Kasumi-1 (cell line): Measurements from ENCODE around the gene MSX2.

Experiments
- DNase-seq, 2 experiments: peaks; one replicate each; lab custom pipeline; 2025; lab: John Stamatoyannopoulos, UW

Gene MSX2

GRCh38 chr5:174724484-174725260 lies at the start of gene MSX2:
Gene MSX2, plus strand, starts transcription at chr5:174724582. Its CDS starts 78 bp downstream, at chr5:174724660.
- DNase-seq = no peak

GRCh38 chr5:174675110-174675509 lies 49.3 kb upstream of the MSX2 start:
- DNase-seq = no peak

- no peak for DNase-seq
Measured at GRCh38 chr5:174675916-174676315, 48.5 kb upstream of the MSX2 start.

- no peak for DNase-seq
Measured at GRCh38 chr5:174678107-174678506, 46.3 kb upstream of the MSX2 start.

- DNase-seq = no peak
Measured at GRCh38 chr5:174680901-174681565, 43.3 kb upstream of the MSX2 start.

GRCh38 chr5:174687503-174687902 lies 36.9 kb upstream of the MSX2 start:
- no peak for DNase-seq

- DNase-seq = no peak
Measured at GRCh38 chr5:174688441-174689354, 35.7 kb upstream of the MSX2 start.

- DNase-seq = no peak
Measured at GRCh38 chr5:174690271-174690670, 34.1 kb upstream of the MSX2 start.

- no peak for DNase-seq
Measured at GRCh38 chr5:174692381-174692780, 32.0 kb upstream of the MSX2 start.

- no peak for DNase-seq
Measured at GRCh38 chr5:174692982-174693422, 31.4 kb upstream of the MSX2 start.

GRCh38 chr5:174693697-174694385 lies 30.5 kb upstream of the MSX2 start:
- no peak for DNase-seq

GRCh38 chr5:174694611-174695010 lies 29.8 kb upstream of the MSX2 start:
- no peak for DNase-seq

GRCh38 chr5:174698156-174698555 lies 26.2 kb upstream of the MSX2 start:
- DNase-seq = no peak

GRCh38 chr5:174699131-174699530 lies 25.3 kb upstream of the MSX2 start:
- no peak for DNase-seq

- DNase-seq = no peak
Measured at GRCh38 chr5:174706997-174707572, 17.3 kb upstream of the MSX2 start.

GRCh38 chr5:174707671-174708070 lies 16.7 kb upstream of the MSX2 start:
- DNase-seq = no peak

GRCh38 chr5:174708476-174709207 lies 15.7 kb upstream of the MSX2 start:
- DNase-seq = no peak

GRCh38 chr5:174714751-174715150 lies 9.6 kb upstream of the MSX2 start:
- no peak for DNase-seq

GRCh38 chr5:174715804-174716203 lies 8.6 kb upstream of the MSX2 start:
- DNase-seq = no peak

- no peak for DNase-seq
Measured at GRCh38 chr5:174717826-174718455, 6.4 kb upstream of the MSX2 start.
